ENCODE results near the gene AKNA. TPM values are rescaled to one million over a fixed set of nuclear protein-coding genes. Genes with fewer than 3 reads are reported as not detected.

Gene AKNA
- total and polyA plus RNA-seq, 2 experiments from 2014 or later, result 6.6 to 13.8 TPM

DNA sequence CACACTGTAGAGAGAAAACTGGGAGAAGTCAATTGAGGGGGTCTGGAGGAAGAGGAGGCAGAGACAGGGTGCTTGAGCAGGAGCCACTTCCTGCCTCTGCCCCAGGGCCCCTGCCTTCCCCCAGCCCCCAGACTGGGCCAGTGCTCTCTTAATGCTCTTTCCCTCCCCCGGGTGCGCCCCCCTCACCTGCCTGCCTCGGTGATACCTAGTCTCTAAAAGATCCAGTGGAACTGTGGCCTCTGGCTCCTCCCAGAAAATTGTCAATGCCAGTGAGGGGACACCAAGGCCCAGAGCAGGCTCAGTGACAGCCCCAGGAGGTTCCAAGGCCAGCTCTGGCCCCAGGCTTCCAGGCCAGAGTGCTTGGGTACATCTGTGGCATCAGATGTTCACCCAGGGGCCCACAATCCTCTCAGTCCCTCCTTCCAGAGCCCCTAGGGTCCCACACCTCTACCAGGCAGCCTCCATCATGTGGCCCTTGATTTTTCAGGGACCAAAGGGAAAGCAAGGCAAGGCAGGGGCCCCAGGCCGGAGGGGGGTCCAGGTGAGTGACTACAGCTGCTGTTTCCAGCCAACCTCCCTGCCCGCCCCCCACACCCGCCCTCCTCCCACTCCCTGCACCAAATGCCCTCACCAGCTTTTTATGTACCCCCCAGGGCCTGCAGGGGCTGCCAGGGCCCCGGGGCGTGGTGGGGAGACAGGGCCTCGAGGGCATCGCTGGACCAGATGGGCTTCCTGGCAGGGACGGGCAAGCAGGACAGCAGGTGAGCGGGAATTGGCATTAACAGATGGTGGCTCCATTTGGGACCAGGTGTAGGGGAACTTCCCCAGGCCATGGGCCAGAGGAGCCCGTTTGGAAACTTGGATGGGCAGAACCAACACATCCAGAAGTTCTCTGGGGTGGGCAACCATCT lies 98.0 kb downstream of the AKNA start:
- H3K4me3 ChIP-seq, result no peak overlapping the region
- H3K79me2 ChIP-seq, result no peaks in the 10 kb centered on the region
- H3K9me3 ChIP-seq (ENCODE audit: low read depth), result peaks cover 2% of the 10 kb centered on the region
- no peak for TF ChIP-seq EZH2 (IDR thresholded peaks at IDR 0.05; ENCODE audit: borderline replicate concordance)
- TF ChIP-seq EZH2phosphoT487 (IDR thresholded peaks at IDR 0.05; ENCODE audit: low read depth, severe bottlenecking, unreplicated experiment), result no peak
- TF ChIP-seq, protein P1, sequence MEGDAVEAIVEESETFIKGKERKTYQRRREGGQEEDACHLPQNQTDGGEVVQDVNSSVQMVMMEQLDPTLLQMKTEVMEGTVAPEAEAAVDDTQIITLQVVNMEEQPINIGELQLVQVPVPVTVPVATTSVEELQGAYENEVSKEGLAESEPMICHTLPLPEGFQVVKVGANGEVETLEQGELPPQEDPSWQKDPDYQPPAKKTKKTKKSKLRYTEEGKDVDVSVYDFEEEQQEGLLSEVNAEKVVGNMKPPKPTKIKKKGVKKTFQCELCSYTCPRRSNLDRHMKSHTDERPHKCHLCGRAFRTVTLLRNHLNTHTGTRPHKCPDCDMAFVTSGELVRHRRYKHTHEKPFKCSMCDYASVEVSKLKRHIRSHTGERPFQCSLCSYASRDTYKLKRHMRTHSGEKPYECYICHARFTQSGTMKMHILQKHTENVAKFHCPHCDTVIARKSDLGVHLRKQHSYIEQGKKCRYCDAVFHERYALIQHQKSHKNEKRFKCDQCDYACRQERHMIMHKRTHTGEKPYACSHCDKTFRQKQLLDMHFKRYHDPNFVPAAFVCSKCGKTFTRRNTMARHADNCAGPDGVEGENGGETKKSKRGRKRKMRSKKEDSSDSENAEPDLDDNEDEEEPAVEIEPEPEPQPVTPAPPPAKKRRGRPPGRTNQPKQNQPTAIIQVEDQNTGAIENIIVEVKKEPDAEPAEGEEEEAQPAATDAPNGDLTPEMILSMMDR (IDR thresholded peaks at IDR 0.05; ENCODE audit: poor library complexity), result no peak
- no peak overlapping the region for H3K4me2 ChIP-seq
- H3K36me3 ChIP-seq (replicated peaks; ENCODE audit: insufficient read depth, low read depth), result peaks cover 3% of the 10 kb centered on the region
- no peak overlapping the region for H3K27ac ChIP-seq
- H3K27me3 ChIP-seq, result no peaks in the 10 kb centered on the region
- no peaks in the 10 kb centered on the region for H3K9me2 ChIP-seq (replicated peaks; ENCODE audit: insufficient read depth)
- no peaks in the 10 kb centered on the region for H4K20me1 ChIP-seq (ENCODE audit: insufficient read depth, poor library complexity, severe bottlenecking)
- DNase-seq (ENCODE audit: low spot score), result no peak
- peaks cover 11% of the 10 kb centered on the region for H3K4me1 ChIP-seq (ENCODE audit: insufficient read depth)
- 93% methylated on average over 10 of the region's 13 CpGs for WGBS (ENCODE audit: low lambda C conversion rate, missing lambda C conversion rate)
- H2AFZ ChIP-seq, result no peak overlapping the region

DNA sequence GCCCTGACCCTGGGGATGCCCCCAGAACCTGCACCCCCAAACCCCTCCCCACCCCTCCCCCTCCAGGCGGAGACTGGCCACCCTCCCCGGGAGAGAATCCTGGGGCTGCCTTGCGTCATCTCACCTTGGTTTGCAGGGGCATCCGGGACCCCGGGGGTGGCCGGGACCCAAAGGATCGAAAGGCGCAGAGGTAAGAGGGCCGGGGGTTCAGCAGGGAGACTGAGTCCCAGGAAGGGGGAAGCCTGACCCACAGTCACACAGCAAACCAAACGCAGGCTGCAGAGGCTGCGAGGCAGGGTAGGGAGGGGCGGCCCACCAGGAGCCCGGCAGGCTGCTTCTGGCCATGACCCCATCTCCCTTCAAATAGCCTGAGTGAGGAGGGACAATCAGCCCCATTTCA lies 98.7 kb downstream of the AKNA start:
- H3K79me2 ChIP-seq, result no peaks in the 10 kb centered on the region
- WGBS (ENCODE audit: low lambda C conversion rate, missing lambda C conversion rate), result 93% methylated on average over 13 of the region's 13 CpGs
- no peaks in the 10 kb centered on the region for H4K20me1 ChIP-seq (ENCODE audit: insufficient read depth, poor library complexity, severe bottlenecking)
- H3K9me3 ChIP-seq (ENCODE audit: low read depth), result no peaks in the 10 kb centered on the region
- no peaks in the 10 kb centered on the region for H3K27me3 ChIP-seq
- DNase-seq (ENCODE audit: low spot score), result no peak
- H3K4me2 ChIP-seq, result no peak overlapping the region
- no peak overlapping the region for H2AFZ ChIP-seq
- no peaks in the 10 kb centered on the region for H3K9me2 ChIP-seq (replicated peaks; ENCODE audit: insufficient read depth)
- H3K36me3 ChIP-seq (replicated peaks; ENCODE audit: insufficient read depth, low read depth), result no peaks in the 10 kb centered on the region
- TF ChIP-seq, protein P1 (IDR thresholded peaks at IDR 0.05; ENCODE audit: poor library complexity), result no peak
- TF ChIP-seq EZH2phosphoT487 (IDR thresholded peaks at IDR 0.05; ENCODE audit: low read depth, severe bottlenecking, unreplicated experiment) (no peak), EZH2 (IDR thresholded peaks at IDR 0.05; ENCODE audit: borderline replicate concordance) (no peak)
- no peak overlapping the region for H3K4me3 ChIP-seq
- no peak overlapping the region for H3K27ac ChIP-seq
- H3K4me1 ChIP-seq (ENCODE audit: insufficient read depth), result peaks cover 11% of the 10 kb centered on the region

DNA sequence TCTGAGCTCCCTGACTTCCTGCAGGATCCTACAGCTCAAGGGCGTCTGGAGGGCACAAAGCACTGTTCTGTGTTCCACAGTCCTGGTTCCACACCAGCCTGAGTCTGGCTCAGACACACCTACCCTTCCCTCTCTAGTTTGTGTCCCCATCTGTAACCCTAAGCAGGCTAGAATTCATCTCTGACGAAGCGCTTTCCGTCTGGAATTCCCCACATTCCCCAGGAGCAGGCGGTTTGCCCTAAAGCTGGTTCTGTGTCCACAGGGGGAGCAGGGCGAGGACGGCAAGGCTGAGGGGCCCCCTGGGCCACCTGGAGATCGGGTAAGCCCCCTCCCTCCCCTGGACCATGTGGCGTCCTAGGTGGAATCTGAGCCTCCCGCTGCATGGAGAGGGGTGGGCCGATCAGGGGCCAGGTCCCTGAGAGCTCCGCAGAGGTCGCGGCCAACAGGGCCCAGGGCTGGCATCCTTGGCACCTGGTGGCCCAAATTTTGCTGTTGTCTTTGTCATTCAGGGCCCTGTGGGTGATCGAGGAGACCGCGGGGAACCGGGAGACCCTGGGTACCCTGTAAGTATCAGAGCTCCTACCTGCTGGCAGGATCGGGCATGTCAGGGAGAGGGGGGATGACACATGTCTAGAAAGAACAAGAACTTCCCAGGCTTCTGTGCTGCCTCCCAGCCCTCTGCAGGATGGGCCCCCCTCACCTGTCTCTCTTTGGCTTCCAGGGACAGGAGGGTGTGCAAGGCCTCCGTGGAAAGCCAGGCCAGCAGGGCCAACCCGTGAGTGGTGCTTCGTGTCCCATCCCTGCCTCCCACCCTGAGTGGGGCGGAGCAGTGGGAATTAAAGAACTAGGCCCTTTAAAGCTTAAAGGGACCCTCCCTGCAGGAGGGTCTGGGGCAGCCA lies 99.3 kb downstream of the AKNA start:
- Histone ChIP-seq H3K9me2 (replicated peaks; ENCODE audit: insufficient read depth) (no peaks in the 10 kb centered on the region), H3K4me1 (ENCODE audit: insufficient read depth) (peaks cover 11% of the 10 kb centered on the region), H3K79me2 (no peaks in the 10 kb centered on the region), H3K27me3 (no peaks in the 10 kb centered on the region), H3K4me3 (no peak overlapping the region), H3K27ac (no peak overlapping the region), H2AFZ (no peak overlapping the region), H3K4me2 (no peak overlapping the region), H4K20me1 (ENCODE audit: insufficient read depth, poor library complexity, severe bottlenecking) (no peaks in the 10 kb centered on the region), H3K9me3 (ENCODE audit: low read depth) (no peaks in the 10 kb centered on the region), H3K36me3 (replicated peaks; ENCODE audit: insufficient read depth, low read depth) (no peaks in the 10 kb centered on the region)
- TF ChIP-seq EZH2 (IDR thresholded peaks at IDR 0.05; ENCODE audit: borderline replicate concordance) (no peak), EZH2phosphoT487 (IDR thresholded peaks at IDR 0.05; ENCODE audit: low read depth, severe bottlenecking, unreplicated experiment) (no peak)
- TF ChIP-seq, protein P1 (IDR thresholded peaks at IDR 0.05; ENCODE audit: poor library complexity), result no peak
- 65% methylated on average over 23 of the region's 23 CpGs for WGBS (ENCODE audit: low lambda C conversion rate, missing lambda C conversion rate)
- DNase-seq (ENCODE audit: low spot score), result no peak

Data from hepatocyte (in vitro differentiated cells).